Measurements from ENCODE around the gene URM1. TPM values are rescaled to one million over a fixed set of nuclear protein-coding genes. Genes with fewer than 3 reads are reported as not detected.
A peak's percentile ranks its signal among the peaks of the same experiment; 100 is the strongest.
"Not testable (repeated sequence)": the region's sequence is repeated elsewhere in the genome, so short reads cannot be mapped to it uniquely, and the experiment has no call there.

URM1 gene
- total RNA-seq, 1 donor from 2014 or later = 41.9 TPM

DNA sequence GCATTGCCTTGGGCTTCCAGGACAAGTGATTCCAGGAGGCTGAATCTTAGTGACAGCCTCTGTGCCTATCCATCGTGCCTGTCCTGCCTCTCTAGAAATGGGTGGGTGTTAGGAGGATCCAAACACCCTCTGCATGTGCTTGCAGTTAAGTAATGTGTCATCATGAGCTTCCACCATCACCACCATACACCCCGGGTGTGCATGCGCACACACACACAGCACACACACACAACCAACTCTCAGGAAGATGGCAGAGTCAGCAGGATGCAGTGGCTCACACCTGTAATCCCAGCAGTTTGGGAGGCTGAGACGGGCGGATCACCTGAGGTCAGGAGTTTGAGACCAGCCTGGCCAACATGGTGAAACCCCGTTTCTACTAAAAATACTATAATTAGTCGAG lies 26.7 kb downstream of the URM1 start:
- ATAC-seq (peak; percentile 28), DNase-seq (ENCODE audit: low spot score) (no peak)
- intact Hi-C loops (cut with DNase I) = no loop called here

DNA sequence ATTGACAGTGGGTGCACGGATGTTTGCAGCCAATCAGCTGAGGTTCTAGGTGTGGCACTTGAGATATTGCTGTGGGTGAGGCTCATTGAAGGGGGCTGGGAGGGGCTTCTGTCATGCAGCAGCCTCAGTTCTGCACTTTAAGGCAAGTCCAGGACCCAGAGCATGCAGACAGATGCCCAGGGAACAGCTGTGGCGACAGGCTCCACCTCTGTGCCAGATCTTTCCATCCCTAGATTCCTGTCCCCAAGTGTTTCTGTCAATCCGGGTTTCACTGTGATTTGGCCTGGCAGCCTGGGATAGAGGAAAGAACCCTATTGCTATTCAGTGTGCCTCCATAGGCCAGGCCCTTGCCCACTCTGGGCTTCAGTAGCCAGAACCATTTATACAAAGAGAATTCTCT lies 28.7 kb downstream of the URM1 start:
- no peak for DNase-seq (ENCODE audit: low spot score)
- intact Hi-C loops (cut with DNase I) = no loop called here
- no peak for ATAC-seq

- intact Hi-C loops (cut with DNase I) = no loop called here
- ATAC-seq (no peak), DNase-seq (ENCODE audit: low spot score) (no peak)
Observed at GRCh38 chr9:128404560-128404959, 33.4 kb downstream of the URM1 start.

GRCh38 chr9:128405077-128405779 lies 34.1 kb downstream of the URM1 start:
- intact Hi-C loops (cut with DNase I) = no loop called here
- peak; percentile 45 for ATAC-seq
- DNase-seq (ENCODE audit: low spot score) = no peak

GRCh38 chr9:128405780-128406171 lies 34.6 kb downstream of the URM1 start:
- ATAC-seq = no peak
- intact Hi-C loops (cut with DNase I) = no loop called here

DNA sequence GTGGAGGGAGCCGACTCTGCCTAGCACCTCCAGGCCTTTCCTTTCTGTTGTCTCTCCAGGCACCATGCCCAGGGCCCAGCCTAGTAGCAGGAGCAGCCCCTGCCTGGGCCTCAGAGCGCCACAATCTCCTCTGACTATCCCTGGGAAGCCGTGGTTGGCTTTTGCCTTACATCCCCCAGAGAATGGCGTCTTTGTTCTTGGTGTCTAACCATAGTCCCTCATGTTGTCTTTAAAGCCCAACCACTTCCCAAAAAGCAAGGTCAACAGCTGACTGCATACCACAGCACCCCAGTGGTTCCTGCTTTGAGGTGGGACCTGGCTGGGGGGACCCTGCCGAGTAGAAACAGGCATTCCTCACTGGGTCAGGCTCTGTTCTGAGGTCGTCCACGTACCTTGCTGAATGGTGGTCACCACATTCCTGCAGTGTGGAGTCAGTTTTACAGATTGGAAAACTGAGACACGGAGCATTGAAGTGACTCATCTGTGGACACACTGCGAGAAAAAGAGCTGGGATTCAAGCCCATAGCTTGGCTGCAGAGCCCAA lies 35.7 kb downstream of the URM1 start:
- intact Hi-C loops (cut with DNase I) = no loop called here
- DNase-seq (ENCODE audit: low spot score) (no peak), ATAC-seq (no peak)

More at GRCh38 chr9:128405780-128406171, 34.6 kb downstream of the URM1 start:
- no peak for DNase-seq (ENCODE audit: low spot score)

- intact Hi-C loops (cut with DNase I) = no loop called here
- DNase-seq (ENCODE audit: low spot score) (no peak), ATAC-seq (no peak)
Observed at GRCh38 chr9:128408963-128409431, 37.8 kb downstream of the URM1 start.

DNA sequence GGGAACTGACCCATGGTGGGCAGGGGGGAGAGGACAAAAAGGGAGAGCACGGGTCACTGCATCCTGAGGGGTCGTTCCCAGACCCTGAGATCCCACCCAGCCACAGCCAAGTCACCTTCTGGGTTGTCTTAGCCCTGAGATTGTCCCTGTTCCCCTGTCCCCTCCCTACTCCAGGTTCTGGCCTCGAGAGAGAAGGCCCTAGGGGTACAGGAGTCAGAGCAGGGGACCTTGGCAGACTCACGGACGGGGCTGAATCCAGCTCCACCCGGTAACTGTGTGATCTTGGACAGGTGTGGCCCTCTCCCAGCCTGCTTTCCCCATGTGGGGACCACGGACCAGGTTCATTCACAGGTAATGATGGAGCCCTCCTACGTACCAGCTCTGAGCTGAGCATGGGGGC lies 38.3 kb downstream of the URM1 start:
- no peak for DNase-seq (ENCODE audit: low spot score)
- intact Hi-C loops (cut with DNase I) = no loop called here
- no peak for ATAC-seq

GRCh38 chr9:128409978-128410377 lies 38.8 kb downstream of the URM1 start:
- ATAC-seq (peak; percentile 23), DNase-seq (ENCODE audit: low spot score) (no peak)
- intact Hi-C loops (cut with DNase I) = no loop called here

- ATAC-seq = no peak
- DNase-seq (ENCODE audit: low spot score) = no peak
- intact Hi-C loops (cut with DNase I) = no loop called here
Observed at GRCh38 chr9:128411364-128412119, 40.4 kb downstream of the URM1 start.

DNA sequence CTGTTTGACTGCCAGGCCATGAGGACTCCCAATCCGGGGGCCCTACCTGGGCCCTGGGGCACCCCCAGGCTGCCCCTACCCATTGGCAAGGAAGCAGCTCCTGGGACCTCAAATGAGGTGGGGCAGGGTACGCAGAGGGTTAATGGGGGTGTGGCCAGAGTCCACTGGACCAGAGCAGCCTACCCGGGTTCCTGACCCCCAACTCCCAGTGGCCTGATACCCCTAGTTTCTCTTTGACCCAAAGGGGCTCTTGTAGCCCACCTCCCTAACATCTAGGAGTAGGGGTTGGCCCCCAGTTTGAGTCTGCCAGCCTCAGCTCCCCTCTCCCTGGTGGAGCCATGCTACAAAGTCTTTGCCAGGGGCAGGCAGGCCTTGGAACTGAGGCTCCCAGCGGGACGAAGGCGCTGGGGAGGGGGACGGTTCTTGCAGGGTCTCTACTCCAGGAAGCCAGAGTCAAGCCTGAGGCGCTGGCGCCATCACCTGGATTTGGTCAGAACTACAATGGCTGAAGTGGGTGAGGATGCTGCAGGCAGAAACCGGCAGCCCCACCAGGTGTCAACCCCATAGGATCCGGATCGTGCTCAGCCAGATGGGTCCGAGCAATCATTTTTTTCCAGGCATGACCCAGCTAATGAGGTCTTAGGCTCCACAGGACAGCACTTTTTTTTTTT lies 41.1 kb downstream of the URM1 start:
- ATAC-seq = no peak
- no peak for DNase-seq (ENCODE audit: low spot score)
- intact Hi-C loops (cut with DNase I) = no loop called here

DNA sequence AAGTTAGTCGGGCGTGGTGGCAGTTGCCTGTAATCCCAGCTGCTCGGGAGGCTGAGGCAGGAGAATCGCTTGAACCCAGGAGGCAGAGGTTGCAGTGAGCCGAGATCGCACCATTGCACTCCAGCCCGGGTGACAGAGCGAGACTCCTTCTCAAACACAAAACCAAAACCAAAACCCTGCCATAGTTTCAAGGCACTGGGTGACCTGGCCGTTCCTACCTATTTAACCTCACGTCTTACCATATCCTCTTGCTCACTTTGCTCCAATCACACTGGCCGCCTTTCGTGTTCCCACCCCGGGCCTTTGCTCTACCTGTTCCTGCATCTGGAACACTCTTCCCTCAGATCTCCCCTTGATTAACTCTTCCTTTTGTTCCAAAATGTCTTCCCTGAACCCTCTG lies 42.6 kb downstream of the URM1 start:
- intact Hi-C loops (cut with DNase I); DNase-seq (ENCODE audit: low spot score); ATAC-seq: not testable (repeated sequence)

DNA sequence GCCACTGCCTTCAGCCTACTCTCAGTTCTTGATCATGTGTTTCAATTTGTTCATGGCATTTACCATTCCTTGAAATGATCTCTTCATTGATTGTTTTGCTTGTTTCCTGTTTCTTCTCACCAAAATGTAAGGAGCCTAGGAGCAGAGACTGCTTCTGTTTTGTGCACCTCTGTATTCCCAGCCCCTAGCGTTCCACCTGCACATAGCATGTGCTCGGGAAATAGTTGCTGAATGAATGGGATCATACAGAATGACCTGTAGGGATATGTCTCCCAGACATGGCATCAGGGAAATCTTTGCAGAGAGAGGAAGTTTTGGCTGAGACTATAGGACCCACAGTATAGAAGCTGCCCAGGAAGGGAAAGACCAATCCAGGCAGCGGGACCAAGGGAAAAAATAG lies 43.3 kb downstream of the URM1 start:
- ATAC-seq = no peak
- intact Hi-C loops (cut with DNase I) = no loop called here

DNA sequence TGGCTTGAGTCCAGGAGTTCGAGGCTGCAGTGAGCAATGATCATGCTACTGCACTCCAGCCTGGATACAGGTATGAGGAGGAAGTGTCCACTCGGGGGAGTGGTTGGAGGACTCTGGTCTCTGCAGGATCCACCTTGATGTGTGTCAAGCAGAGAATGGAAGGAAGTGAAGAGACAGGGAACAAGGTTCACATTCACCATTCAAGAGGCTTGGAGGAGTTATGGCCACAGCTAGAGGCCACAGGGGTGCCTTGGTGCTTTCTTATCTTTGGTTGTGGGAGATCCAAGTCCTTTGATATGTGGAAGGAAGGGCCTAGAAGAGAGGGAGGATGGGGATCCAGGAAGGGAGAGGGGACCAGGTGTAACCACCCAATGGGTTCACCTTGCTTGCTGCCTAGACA lies 44.1 kb downstream of the URM1 start:
- no peak for ATAC-seq
- DNase-seq (ENCODE audit: low spot score) = no peak
- intact Hi-C loops (cut with DNase I) = no loop called here

More for the DNA sequence above, 43.3 kb downstream of the URM1 start:
- no peak for DNase-seq (ENCODE audit: low spot score)

DNA sequence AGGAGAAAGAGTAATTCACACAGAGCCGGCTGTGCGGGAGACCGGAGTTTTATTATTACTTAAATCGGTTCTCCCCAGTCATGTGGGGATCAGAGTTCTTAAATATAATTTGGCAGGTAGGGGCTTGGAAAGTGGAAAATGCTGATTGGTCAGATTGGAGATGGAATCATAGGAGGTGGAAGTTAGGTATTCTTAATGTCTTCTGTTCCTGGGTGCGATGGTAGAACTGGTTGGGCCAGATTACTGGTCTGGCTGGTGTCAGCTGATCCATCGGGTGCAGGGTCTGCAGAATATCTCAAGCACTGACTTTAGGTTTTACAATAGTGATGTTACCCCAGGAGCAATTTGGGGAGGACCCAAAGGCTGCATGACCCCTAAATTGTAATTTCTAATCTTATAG lies 44.8 kb downstream of the URM1 start:
- intact Hi-C loops (cut with DNase I) = no loop called here
- ATAC-seq (no peak), DNase-seq (ENCODE audit: low spot score) (no peak)

DNA sequence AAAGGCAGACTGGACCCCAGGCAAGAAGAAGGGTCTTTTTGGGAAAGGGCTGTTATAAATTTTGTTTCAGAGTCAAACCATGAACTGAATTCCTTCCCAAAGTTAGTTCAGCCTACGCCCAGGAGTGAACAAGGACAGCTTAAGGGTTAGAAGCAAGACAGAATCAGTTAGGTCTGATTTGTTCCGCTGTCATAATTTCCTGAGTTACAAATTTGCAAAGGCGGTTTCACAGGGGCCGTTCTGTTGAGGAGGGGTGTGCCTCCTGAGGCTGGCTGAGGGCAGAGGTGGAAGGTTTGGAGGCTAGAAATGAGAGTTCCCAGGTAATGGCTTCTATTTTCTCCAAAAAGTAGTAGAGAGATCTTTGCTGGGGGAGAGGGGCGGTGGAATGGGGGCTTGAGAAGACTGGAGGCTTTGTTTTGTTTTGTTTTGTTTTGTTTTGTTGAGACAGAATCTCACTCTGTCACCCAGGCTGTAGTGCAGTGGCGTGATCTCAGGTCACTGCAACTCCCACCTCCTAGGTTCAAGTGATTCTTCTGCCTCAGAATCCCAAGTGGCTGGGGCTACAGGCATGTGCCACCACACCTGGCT lies 45.4 kb downstream of the URM1 start:
- intact Hi-C loops (cut with DNase I) = no loop called here
- DNase-seq (ENCODE audit: low spot score) = no peak
- no peak for ATAC-seq

DNA sequence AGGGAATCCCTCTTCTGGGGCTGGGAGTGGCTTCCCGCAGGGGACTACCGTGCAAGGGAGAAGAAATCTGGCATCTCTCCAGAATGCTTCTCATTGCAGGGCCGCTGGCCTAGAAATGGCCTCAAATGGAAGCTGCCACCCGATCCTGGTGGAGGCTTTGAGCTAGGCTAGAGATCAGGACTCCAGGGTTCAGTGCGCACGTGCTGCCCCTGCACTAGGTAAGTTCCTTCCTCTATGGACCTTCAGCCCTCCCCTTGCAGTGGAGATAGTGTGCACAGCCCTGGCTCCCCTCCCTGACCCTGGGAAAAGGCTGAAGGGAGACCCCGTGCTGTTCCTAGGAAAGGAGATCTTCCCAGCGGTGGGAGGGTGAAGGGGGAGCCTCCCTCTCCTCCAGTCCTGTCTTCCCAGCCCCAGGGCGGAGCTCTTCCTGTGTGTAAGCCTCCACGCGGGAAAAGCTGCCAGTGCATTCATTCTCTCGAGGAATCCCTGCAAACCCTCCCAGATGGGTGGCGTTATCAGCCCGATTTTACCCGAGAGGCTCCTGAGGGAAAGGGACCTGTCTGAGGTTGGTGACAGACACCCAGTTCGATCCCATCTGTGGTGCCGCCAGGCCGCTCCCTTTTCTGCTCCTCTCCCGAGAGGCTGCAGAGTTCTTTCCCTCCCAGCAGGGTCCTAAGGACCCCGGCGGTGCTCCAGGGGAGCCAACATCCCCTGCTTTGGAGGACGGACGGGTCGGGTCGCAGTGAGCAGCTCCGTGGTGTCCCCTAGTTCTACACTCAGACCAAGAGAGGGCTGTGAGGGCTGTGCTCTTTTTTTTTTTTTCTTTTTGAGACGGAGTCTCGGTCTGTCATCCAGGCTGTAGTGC lies 48.1 kb downstream of the URM1 start:
- ATAC-seq (no peak), DNase-seq (ENCODE audit: low spot score) (no peak)
- intact Hi-C loops (cut with DNase I) = no loop called here

- intact Hi-C loops (cut with DNase I) = no loop called here
- peak; percentile 88 for DNase-seq (ENCODE audit: low spot score)
Observed at GRCh38 chr9:128420060-128420650, 49.0 kb downstream of the URM1 start.

More at GRCh38 chr9:128420060-128420650, 49.0 kb downstream of the URM1 start:
- ATAC-seq = peak; percentile 83
